HG03045 (cell line): ENCODE results near the gene UBE2S.
"Not testable (repeated sequence)": the region's sequence is repeated elsewhere in the genome, so short reads cannot be mapped to it uniquely, and the experiment has no call there.

Experiments used
- ATAC-seq: cut with Tn5 transposase; IDR thresholded peaks from one replicate; pipeline ENCODE4 v1.9.1; 2021; ENCODE audit warnings: mild to moderate bottlenecking, moderate library complexity; ENCODE audit not compliant: unreplicated experiment

The UBE2S gene

DNA sequence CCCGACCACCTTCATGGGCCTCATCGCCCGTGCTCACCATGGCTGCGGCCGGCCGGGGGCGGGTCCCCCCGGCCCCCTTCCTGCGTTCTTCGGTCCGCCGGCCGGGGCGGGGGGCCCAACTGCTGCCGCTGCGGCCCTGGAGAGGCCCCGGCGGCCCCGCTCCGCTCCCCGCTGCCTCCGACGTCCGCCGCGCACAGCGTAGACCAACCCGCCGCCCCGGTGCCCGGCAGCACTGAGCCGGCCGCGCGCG, at the start of gene UBE2S:
TSS of gene UBE2S (minus strand) at position 239 of the 250 bp plus-strand sequence. CDS start at position 40, 199 bp downstream.
- not testable (repeated sequence) for ATAC-seq

DNA sequence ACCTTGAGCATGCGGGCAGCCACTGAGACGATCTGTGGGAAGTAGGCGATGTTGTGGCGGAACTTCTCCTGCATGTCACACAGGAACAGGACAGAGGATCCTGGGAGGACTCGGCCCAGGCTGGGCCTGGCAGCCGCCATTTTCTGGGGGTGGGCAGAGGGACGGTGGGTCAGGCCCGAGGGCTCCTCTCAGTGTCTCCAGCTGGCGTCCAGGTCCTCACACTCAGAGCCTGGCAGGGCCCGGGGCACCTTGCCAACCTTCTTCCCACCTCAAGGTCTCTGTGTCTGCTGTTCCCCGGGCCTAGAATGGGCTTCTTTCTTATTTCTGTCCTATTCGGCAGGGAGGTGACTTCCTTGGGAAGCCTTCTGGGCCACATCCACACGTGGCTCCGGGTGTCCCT, 48.8 kb upstream of the UBE2S start:
- no peak for ATAC-seq

DNA sequence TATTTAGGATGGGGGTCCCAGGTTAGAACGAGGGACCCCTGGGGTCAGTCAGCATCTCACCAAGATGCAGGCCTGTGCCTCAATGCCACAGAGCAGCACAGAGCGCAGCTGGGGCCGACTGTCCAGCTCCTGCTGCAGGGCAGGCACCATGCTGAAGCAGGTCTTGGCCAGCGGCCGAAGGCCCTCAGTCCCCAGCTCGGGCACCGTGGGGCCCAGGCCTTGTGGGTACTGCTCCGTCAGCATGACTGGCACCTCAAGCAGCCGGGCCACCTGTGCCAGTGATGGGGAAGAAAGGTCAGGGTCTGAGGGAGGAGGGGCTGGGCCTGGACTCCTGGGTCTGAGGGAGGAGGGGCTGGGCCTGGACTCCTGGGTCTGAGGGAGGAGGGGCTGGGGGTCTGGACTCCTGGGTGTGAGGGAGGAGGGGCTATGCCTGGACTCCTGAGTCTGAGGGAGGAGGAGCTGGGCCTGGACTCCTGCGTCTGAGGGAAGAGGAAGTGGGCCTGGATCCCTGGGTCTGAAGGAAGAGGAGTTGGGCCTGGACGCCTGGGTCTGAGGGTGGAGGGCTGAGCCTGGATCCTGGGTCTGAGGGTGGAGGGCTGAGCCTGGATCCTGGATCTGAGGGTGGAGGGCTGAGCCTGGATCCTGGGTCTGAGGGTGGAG, 48.1 kb upstream of the UBE2S start:
- ATAC-seq, result no peak

DNA sequence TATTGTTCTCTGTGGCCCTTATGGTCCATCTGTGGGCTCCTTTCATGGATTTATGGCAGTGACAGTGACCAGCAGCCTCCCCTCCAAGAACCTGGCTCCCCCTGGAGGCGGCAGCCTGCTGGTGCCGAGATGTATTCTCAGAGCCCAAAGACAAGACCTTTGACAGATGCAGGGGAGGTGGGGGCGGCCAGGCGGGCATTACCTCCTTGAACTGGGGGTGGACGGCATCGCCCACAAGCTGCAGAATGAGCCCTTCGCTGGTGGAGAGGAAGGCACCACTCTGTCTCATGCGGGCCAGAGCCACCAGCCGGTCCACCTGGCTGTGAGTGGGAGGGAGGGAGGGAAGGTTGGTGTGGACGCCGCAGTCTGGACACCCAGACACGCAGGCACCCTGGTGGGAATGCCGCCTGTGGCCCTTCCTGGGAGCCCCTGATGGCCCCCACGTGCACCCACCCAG, 47.2 kb upstream of the UBE2S start:
- ATAC-seq, result no peak

DNA sequence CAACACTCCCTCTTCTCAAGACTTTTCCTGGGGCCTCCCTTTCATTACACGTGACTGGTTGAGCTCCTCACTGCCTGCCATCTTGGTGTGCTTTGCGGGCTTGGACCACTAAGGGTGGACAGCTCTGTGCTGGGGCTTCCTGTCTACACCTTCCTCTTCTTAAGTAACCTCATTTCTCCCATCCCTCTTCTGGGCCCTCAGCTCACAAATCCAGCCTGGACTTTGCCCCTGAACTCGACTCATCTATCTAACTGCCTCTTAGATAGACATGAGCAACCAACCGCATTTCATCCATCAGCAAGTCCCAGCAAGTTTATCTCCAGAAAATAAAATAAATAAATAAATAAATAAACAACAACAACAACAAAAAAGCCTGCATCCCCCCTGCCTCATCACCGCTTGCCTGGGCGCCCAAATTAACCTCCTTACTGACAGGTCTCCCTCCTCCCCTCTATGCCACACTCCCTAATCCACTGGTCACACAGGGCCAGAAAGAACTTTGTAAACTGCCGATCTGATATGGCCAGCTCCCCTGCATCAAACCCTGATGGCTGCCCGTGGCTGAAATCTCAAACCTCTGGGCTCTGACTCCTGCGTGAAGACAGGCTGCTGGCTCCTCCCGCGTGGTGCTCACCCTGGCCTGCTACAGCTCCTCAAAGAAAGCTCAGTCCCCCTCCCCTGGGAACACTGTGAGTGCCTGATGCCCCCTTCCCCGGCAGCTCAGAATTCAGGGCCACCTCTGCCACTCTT, 46.1 kb upstream of the UBE2S start:
- no peak for ATAC-seq

DNA sequence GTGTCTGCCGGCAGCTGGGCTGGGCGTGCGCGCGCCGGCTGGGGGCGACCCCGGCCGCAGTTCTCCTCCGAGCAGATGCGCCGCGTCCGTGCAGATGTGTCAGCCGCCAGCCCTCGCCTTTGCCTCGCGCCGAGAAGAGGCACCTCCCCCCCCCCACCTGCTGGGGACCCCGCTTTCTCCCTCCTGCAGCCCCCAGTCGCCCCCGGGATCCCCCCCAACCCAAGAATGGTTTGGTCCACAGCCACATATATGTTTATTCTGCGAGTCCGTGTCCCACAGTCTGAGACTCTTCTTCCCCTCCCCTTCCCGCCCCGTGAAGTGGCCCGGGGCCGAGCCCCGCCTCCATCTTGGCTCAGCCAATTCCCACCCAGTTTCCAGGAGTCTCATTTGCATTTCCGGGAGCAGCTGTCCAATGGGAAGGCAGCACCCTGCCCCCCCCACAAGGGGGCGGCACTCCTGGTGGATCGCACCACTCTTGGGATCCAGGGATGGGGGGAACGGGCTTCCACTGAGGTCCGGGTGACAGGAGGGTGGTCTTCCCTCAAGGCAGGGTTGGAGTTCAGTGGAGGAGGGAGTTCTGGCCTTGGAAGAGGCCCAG, 45.3 kb upstream of the UBE2S start:
- ATAC-seq, result no peak

DNA sequence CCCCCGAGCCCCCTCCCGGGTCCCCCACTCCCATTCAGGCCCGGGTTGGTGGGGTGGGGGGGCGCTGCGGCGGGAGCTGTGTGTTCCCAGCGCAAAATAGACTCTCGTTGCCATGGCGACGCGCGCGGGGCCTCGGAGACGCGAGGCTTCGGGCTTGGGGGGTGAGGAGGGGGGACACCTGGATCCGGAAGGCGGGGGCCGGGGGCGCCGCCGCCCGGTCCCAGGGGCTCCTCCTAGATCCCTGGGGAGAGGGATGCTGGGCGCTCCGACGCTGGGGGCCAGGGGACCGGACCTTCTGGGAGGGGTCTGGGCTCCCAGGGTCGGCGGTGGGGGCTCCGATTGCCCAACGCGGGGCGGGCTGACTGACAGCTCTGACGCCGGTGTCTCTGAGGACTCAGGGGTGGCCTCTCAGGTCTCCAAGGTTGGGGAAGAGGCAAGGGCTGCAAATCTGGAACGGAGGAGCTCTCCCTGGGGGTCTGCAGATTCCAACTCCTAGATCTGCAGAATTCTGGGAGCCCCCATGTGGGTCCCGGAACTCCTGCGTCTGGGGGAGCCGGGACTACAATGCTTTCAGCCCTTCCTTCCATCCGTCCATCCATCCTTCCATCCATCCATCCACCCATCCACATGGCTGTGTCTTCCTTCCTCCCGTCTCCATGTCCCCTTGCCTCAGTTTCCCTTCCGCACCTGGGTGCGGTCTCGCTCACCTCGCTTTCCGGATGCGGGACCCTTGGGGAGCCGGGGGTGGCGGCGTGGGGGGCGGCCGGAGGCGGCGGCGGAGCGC, 44.6 kb upstream of the UBE2S start:
- ATAC-seq, result no peak

DNA sequence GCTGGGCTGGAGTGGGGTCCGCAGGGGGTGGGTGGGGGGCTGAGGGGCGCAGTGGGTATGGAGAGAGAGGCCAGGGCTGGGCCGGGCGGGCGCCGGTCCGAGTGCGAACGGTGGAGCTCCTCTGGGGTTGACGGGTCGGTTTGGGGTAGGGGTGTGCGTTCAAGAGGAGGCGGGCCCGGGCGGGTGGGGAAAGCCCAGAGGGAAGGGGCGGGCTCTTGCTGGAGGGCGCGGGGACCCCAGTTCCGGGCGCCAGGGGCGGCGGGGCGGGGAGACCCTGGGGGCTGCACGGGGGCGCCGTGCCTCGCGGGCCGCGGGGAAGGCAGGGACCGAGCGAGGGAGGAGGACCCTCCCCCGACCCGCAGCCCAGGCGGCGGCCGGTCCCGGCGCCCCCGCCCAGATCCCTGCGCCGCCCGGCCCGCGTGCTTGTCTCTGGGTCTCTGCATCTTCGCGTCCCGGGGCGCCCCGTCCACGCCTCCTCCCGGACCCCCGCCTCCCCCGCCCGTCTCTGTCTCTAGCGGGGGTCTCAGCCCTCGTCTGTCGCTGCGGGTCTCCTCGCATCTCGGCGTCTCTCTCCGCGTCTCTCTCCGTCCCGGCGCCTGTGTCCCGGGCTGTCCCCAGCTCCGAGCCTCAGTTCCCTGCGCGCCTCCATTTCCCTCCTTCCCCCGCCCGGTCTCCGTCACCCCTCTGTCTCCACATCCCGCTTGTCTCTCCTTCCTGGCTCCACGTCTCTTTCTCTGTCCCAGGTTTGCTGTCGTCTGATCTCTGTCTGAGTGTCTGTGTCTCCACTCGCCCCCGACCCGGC, 43.8 kb upstream of the UBE2S start:
- no peak for ATAC-seq

DNA sequence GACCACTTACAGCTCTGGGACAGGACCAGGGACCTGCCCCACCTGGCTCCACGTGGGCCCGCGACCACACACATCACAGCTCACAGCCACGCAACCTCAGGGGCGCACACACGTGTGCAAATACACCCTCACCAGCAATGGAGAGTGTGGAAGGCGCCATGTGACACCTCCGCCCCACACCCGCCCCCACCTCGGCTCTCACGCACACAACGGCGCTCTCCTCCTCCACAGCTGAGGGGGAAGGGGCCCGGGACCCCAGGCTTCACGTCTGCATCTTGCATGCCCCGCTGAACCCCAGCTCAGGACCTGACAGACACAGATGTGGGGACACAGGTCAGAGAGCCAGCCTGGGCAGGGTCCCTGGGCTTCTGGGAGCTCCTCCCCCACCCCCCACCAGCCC, 41.9 kb upstream of the UBE2S start:
- ATAC-seq, result no peak

DNA sequence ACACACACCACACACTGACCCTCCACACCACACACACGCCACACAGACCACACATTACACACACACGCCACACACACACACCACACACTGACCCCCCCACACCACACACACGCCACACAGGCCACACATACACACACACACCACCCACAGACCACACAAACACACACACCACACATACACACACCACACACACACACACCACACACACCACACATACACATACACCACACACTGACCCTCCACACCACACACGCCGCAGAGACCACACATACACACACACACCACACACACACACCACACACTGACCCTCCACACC, 40.5 kb upstream of the UBE2S start:
- not testable (repeated sequence) for ATAC-seq

DNA sequence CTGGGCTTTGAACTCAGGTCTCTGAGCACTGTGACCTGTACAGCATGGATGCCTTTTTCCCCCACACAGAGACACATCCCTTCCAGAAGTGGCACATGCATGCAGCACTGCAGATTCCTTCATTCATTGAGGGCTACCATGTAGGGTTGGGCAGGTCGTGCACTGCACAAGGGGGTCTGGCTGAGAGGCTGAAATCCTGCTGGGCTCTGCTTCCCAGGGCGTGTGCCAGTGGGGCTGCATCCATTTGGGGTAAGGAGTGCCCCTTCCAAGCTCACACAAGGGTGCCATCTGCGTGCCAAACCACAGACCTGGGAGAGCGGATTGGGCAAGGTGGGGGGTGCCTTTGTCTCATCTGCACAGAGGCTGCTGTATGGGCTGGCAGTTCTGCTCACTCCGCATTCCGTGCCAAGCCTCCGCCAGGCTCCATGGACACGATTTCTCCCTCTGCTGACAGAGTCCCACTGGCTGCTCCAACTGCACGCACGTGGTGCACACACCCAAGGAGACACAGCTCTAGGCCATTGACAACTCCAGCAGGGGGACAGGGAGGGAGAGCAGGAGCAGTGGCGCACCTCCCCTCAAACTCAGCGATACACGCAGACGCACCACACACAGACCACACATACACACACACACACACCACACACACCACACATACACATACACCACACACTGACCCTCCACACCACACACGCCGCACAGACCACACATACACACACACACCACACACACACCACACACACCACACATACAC, 40.0 kb upstream of the UBE2S start:
- ATAC-seq, result no peak

DNA sequence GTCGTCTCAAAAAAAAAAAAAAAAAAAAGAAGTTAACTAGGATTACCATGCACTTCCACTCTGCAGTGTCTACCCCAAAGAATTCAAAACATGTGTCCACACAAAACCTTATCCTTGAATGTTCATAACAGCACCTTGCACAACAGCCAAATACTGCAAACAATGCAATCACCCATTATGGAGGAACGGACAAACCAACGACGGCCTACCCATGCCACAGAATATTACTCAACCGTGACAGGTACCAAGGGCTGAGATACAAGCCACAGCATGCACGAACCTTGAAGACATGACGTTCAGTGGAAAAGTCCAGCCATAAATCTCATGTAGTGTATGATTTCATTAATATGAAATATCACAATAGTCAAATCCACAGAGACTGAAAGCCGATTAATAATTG, 38.5 kb upstream of the UBE2S start:
- no peak for ATAC-seq

DNA sequence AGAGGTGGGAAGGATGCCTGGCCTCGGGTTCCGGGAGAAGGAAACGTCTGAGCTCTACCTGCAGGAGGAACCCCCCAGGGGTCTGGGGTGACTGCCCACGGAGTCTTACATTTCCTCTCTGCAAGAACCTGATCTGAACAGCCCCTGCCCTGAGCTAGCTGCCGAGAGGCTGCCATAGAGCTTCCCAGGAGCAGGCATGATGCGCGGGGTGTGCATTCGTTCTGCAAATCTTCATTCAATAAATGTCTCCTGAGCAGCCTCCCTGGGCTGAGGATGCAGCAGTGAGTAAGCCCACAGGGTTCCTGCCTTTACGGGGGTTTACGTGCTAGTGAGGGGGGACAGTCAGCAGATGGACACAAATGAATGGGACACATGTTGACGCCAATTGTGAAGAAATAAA, 37.1 kb upstream of the UBE2S start:
- no peak for ATAC-seq

DNA sequence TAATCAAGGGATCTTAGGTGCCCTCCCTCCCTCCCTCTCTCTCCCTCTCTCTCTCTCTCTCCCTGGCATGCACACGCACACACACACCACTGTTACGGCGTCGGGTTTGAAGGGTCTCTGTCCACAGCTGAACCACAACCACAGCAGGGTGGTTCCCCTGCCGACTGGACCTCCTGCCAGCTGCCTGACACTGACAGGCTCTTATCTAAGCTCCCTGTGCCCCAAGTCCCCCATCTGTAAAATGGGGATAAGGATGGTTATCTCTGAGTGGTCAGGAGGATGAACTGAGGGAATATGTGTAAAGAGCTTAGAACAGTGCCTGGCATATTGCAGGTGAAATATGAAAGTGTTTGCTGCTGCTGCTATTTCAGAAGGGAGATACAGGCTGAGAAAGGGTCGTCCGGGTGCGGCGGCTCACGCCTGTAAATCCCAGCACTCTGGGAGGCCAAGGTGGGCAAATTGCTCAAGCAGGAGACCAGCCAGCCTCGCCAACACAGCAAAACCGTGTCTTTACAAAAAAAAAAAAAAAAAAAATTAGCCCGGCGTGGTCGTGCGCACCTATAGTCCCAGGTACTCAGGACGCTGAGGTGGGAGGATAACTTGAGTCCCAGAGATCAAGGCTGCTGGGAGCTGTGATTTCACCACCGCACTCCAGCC, 36.4 kb upstream of the UBE2S start:
- no peak for ATAC-seq

DNA sequence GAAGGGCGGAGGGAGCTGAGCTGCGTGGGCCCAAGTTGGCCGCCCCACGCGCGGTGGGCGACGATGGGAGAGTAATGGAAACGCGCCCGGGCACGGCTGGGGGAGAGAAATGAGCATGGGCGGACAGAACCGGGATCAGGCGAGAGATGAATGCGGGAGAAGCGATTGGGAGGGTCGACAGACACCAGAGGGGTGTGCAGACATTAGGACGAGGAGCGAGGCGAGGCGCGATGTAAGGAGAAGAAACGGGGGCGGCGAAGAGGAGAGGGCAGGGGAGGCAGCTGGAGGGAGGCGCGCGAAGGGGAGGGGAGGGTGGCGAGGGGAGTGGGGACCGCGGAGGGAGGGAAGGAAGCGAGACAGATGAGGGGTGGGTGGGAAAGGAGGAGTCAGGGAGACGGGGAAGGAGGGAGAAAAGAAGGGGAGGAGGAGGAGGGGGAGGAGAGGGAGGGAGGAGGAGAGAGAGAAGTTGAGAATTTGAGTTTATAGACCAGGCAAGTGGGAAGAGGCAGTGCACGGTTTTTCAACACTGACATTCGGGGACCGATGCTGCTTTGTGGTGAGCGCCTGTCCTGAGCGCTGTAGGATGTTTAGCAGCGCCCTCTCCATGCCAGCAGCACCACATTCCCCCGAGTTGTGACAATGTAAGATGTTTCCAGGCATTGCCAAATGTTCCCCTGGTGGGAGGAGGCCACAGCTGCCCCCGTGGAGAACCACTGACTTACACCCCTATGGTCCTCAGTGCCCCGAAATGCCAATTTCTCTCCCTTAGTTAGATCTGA, 35.6 kb upstream of the UBE2S start, which contains the start of gene SHISA7:
TSS of gene SHISA7 (minus strand) at position 256 of the 779 bp plus-strand sequence. CDS start 437 bp downstream, outside the sequence.
- no peak for ATAC-seq

DNA sequence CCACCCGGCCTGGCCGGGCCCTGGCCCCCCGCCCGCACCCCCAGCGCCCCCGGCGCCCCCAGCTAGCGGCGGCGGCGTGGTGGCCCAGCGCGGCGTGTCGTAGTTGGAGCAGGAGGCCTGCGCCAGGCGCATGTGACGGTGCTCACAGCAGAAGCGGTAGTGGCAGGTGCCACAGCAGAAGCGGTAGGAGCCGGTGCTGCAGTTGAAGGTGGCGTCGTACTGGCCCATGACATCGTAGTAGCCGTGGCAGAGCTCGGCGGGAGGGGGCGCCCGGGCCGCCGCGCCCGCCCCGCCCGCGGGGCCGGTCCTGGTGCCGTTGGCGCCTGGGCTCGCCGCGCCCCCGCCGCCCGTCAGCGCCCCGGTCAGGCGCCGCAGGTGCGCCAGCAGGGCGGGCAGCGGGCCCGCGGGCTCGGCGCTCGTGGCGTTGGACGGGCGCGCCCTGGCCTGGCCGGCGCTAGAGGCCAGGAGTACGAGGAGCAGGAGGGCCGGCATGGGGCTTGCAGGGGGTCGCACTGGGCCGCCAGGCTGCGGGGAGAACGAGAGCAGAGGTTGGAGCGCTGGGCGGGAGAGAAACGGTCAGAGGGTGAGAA, 34.9 kb upstream of the UBE2S start:
- no peak for ATAC-seq

DNA sequence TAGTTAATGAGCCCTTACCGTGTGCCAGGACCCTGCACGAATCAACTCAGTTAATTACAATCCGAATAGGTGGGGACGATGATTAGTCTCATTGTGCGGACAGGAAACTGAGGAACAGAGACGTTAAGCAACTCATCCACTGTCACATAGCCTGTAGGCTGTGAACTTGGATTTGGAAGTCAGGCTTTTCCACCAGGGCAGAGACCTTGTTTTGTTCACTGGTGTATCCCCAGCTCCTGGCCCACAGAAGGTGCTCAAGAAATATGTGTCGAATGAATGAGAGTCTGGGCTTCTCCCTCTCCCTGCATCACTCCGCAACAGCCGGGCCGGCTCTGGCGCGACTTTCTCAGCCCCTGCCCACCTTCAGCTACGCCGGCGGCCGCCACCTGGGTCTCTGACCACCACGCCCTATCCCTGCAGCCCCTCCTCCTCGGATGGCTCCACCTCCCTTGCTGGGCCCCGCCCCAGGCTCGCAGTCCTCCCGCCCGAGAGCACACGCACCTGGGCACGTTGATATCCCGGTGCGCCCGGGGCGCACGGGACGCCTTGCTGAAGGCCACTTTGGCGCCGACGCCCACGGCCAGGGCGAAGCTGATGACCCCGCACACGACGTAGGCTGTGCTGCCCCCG, 34.2 kb upstream of the UBE2S start:
- no peak for ATAC-seq

DNA sequence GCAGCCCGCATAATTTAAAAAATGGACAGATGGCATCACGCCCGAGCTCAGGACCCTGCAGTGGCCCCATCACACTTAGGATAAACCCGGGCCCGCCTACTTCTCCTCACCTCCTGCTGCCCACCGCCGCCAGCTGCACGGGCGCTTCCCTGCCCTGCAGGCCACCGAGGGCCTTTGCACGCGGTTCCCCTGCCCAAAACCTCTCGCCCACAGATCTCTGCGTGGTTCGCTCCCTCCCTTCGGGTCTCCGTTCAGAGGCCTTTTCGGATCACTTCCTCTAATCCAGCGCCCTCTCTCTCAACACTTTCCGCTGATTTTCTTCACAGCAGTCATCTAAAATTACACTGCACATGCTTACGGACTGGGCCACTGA, 33.7 kb upstream of the UBE2S start:
- no peak for ATAC-seq
